GM06990 (cell line): ENCODE results near the gene LRCH1.

Experiments
- DNase-seq: peaks from one replicate; pipeline ENCODE4 v3.0.0-alpha.2; 2011; ENCODE audit not compliant: insufficient read length; ENCODE audit errors: extremely low read depth
- H3K27me3 ChIP-seq: replicated peaks from 2 replicates; pipeline ENCODE4 v1.6.0; 2011; ENCODE audit warnings: low read length; ENCODE audit not compliant: control insufficient read depth, insufficient read depth
- H3K36me3 ChIP-seq: 2 replicates; pipeline ENCODE4 v1.5.1; 2011; ENCODE audit warnings: low read length; ENCODE audit not compliant: control insufficient read depth, insufficient read depth
- H3K4me3 ChIP-seq: replicated peaks from 2 replicates; pipeline ENCODE4 v1.5.1; 2011; ENCODE audit warnings: low read depth, mild to moderate bottlenecking, control low read depth, low read length
- CTCF ChIP-seq: IDR thresholded peaks from 2 replicates; pipeline ENCODE4 v1.5.1; 2011; ENCODE audit warnings: low read length, control low read depth, mild to moderate bottlenecking, inconsistent platforms; ENCODE audit not compliant: insufficient read depth, poor library complexity, severe bottlenecking

Gene LRCH1

GRCh38 chr13:46686171-46686570, 133.2 kb downstream of the LRCH1 start:
- peaks cover 3% of the 10 kb centered on the region for H3K36me3 ChIP-seq
- no peaks in the 10 kb centered on the region for H3K27me3 ChIP-seq
- DNase-seq = no peak
- no peak overlapping the region for H3K4me3 ChIP-seq
- no peak for TF ChIP-seq CTCF

GRCh38 chr13:46687810-46688209, 134.8 kb downstream of the LRCH1 start:
- no peak overlapping the region for H3K4me3 ChIP-seq
- TF ChIP-seq CTCF = no peak
- no peaks in the 10 kb centered on the region for H3K27me3 ChIP-seq
- no peak for DNase-seq
- no peaks in the 10 kb centered on the region; the same call in 1 of the 2 replicates for H3K36me3 ChIP-seq

GRCh38 chr13:46688306-46688705, 135.3 kb downstream of the LRCH1 start:
- Histone ChIP-seq H3K36me3 (peaks cover 3% of the 10 kb centered on the region), H3K27me3 (no peaks in the 10 kb centered on the region), H3K4me3 (no peak overlapping the region)
- TF ChIP-seq CTCF = no peak
- DNase-seq = no peak

GRCh38 chr13:46698014-46698413, 145.0 kb downstream of the LRCH1 start:
- no peak for TF ChIP-seq CTCF
- peaks cover 34% of the 10 kb centered on the region for H3K36me3 ChIP-seq
- no peak for DNase-seq
- H3K27me3 ChIP-seq = no peaks in the 10 kb centered on the region
- no peak overlapping the region for H3K4me3 ChIP-seq

- Histone ChIP-seq H3K4me3 (no peak overlapping the region), H3K36me3 (peaks cover 30% of the 10 kb centered on the region), H3K27me3 (no peaks in the 10 kb centered on the region)
- no peak for DNase-seq
- TF ChIP-seq CTCF = no peak
Observed at GRCh38 chr13:46698910-46699460, 146.0 kb downstream of the LRCH1 start.

GRCh38 chr13:46712524-46712923, 159.6 kb downstream of the LRCH1 start:
- no peak for TF ChIP-seq CTCF
- peaks cover 12% of the 10 kb centered on the region for H3K36me3 ChIP-seq
- DNase-seq = no peak

More at GRCh38 chr13:46712524-46712923, 159.6 kb downstream of the LRCH1 start:
- Histone ChIP-seq H3K4me3 (no peak overlapping the region), H3K27me3 (no peaks in the 10 kb centered on the region)
